Nephron (organoid): Measurements from ENCODE around the gene VAX1.
"Not testable (repeated sequence)": the region's sequence is repeated elsewhere in the genome, so short reads cannot be mapped to it uniquely, and the experiment has no call there.

Experiments
- H3K27ac Mint-ChIP-seq, 3 experiments: 2 replicates each; pipeline ENCODE4 v1.8.0; 2020; ENCODE audit warnings: mixed read lengths in 3 of 3, mild to moderate bottlenecking in 2 of 3, moderate library complexity in 1 of 3
- H3K27me3 Mint-ChIP-seq: 2 replicates; pipeline ENCODE4 v1.8.0; 2021; ENCODE audit warnings: low read depth, mild to moderate bottlenecking, moderate library complexity, mixed read lengths
- H3K36me3 Mint-ChIP-seq: 2 replicates; pipeline ENCODE4 v1.8.0; 2020; ENCODE audit warnings: low read depth, mixed read lengths
- H3K4me1 Mint-ChIP-seq: 2 replicates; pipeline ENCODE4 v1.8.0; 2020; ENCODE audit warnings: mixed read lengths
- H3K4me3 Mint-ChIP-seq, 3 experiments: 2 replicates each; pipeline ENCODE4 v1.8.0; 2020; ENCODE audit warnings: mild to moderate bottlenecking in 3 of 3, mixed read lengths in 3 of 3, moderate library complexity in 2 of 3
- H3K9me3 Mint-ChIP-seq: 2 replicates; pipeline ENCODE4 v1.8.0; 2020; ENCODE audit warnings: mixed read lengths
- TF ChIP-seq, protein P1 (sequence below), 3 experiments: fragments of 200-600 bp; sonication (generic); IDR thresholded peaks; one replicate each; pipeline ENCODE4 v1.5.0; 2021; ENCODE audit warnings: antibody characterized with exemption in 3 of 3; ENCODE audit not compliant: unreplicated experiment in 3 of 3

Gene VAX1

DNA sequence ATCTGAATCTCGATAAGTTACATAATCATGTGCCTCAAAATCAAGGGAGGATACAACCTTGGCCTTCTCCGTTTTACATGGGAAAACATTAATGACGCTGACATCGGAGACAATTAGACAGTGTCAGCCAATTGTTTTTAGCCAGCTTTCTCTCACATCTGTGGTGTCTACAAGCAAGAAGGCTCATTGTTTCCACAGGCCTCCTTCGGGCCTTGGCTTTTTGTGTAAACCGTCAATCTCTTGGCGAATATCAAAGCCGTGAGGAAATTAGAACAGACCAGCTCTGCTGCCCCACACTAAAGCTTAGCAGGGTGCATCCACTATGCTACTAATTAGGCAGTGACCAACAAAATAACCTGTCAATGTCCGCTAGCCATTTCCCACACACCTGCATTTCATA is 43.2 kb downstream of the VAX1 start:
- Mint-ChIP-seq H3K4me3 (no peak overlapping the region), H3K36me3 (no peaks in the 10 kb centered on the region), H3K27me3 (peaks cover 19% of the 10 kb centered on the region), H3K9me3 (no peaks in the 10 kb centered on the region), H3K27ac (no peak overlapping the region), H3K4me1 (peaks cover 13% of the 10 kb centered on the region)
- TF ChIP-seq, protein P1, sequence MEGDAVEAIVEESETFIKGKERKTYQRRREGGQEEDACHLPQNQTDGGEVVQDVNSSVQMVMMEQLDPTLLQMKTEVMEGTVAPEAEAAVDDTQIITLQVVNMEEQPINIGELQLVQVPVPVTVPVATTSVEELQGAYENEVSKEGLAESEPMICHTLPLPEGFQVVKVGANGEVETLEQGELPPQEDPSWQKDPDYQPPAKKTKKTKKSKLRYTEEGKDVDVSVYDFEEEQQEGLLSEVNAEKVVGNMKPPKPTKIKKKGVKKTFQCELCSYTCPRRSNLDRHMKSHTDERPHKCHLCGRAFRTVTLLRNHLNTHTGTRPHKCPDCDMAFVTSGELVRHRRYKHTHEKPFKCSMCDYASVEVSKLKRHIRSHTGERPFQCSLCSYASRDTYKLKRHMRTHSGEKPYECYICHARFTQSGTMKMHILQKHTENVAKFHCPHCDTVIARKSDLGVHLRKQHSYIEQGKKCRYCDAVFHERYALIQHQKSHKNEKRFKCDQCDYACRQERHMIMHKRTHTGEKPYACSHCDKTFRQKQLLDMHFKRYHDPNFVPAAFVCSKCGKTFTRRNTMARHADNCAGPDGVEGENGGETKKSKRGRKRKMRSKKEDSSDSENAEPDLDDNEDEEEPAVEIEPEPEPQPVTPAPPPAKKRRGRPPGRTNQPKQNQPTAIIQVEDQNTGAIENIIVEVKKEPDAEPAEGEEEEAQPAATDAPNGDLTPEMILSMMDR (IDR thresholded peaks at IDR 0.05; ENCODE audit: unreplicated experiment in 3 of 3), result no peak

DNA sequence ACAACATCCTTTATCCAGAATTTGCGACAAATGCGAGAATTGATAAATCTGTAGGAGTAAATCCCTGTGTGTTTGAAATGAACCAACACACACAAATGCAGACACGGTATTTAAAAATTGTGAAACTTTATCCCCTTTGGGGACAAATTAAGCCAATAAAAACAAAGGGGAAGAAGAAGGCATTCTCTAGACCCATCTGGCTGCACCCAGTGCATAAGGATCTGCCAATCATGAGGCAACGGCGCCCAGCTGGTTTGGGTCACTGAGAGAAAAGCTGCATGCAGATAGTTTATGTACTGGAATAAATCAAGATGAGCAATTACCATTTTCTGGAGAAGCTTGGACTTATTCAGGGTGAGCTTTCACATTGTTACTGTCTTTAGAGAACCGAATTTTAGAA is 45.7 kb downstream of the VAX1 start:
- Mint-ChIP-seq H3K36me3 (no peaks in the 10 kb centered on the region), H3K4me1 (peaks cover 13% of the 10 kb centered on the region), H3K9me3 (no peaks in the 10 kb centered on the region), H3K27ac (no peak overlapping the region), H3K27me3 (peaks cover 26% of the 10 kb centered on the region), H3K4me3 (no peak overlapping the region)
- TF ChIP-seq, protein P1 (IDR thresholded peaks at IDR 0.05; ENCODE audit: unreplicated experiment in 3 of 3), result no peak

DNA sequence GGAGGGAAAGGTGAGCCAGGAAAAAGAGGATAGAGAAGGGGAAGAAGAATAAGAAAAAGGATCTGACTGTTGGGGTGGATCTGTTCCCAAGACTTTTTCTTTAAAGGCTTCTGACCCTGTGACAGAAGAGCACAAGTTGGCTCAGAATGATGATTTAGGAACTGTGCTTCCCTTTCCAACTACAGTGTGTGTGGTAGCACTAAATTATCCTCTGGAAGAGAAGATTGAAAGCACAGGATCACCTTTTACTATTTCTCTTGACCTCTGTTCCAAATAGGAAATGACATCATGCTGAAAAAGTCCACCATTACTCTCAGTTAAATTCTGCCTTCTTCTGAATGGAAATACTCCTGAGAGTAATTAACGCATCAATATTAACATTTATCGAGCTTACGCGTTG is 47.2 kb downstream of the VAX1 start:
- Mint-ChIP-seq H3K4me3 (no peak overlapping the region), H3K27ac (no peak overlapping the region), H3K27me3 (peaks cover 21% of the 10 kb centered on the region), H3K36me3 (no peaks in the 10 kb centered on the region), H3K4me1 (peaks cover 13% of the 10 kb centered on the region), H3K9me3 (peaks cover 2% of the 10 kb centered on the region)
- TF ChIP-seq, protein P1 (IDR thresholded peaks at IDR 0.05; ENCODE audit: unreplicated experiment in 3 of 3), result no peak

DNA sequence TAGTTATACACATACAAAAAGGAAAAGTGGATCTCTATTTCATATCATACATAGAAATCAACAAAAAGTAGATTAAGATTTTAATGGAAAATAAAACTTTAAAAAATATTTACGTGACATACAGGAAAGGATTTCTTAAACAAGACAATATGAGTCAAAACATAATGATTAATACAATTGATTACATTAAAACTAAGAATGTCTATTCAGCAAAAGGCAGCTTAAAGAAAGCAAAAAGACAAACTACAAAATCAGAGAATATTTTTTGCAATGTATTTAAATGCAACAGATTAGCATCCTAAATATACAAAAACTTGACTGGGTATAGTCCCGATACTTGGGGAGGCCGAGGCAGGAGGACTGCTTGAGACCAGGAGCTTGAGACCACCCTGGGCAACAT is 50.5 kb downstream of the VAX1 start:
- H3K9me3 Mint-ChIP-seq, result peaks cover 9% of the 10 kb centered on the region
- no peak overlapping the region for H3K27ac Mint-ChIP-seq
- H3K4me1 Mint-ChIP-seq, result peaks cover 11% of the 10 kb centered on the region

DNA sequence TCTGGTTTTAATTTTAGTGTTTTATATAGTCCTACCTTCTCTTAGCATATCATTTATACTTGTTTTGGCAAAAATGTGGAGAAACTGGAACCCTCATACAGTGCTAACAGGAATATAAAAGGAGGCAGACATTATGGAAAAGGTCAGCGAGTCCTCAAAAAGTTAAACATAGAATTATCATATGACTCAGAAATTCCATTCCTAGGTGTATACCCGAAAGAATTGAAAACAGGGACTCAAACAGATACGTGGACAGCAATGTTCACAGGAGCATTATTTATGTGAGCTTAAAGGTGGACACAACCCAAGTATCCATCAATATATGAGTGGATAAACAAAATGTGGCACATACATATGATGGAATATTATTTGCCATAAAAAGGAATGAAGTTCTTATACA is 51.5 kb downstream of the VAX1 start:
- TF ChIP-seq, protein P1 (IDR thresholded peaks at IDR 0.05; ENCODE audit: unreplicated experiment in 3 of 3), result no peak
- H3K4me3 Mint-ChIP-seq, result no peak overlapping the region
- peaks cover 9% of the 10 kb centered on the region for H3K9me3 Mint-ChIP-seq
- H3K36me3 Mint-ChIP-seq, result no peaks in the 10 kb centered on the region
- H3K27ac Mint-ChIP-seq, result no peak overlapping the region
- peaks cover 7% of the 10 kb centered on the region for H3K4me1 Mint-ChIP-seq
- peaks cover 22% of the 10 kb centered on the region for H3K27me3 Mint-ChIP-seq

More for the DNA sequence above, 50.5 kb downstream of the VAX1 start:
- H3K27me3 Mint-ChIP-seq, result peaks cover 22% of the 10 kb centered on the region
- TF ChIP-seq, protein P1 (IDR thresholded peaks at IDR 0.05; ENCODE audit: unreplicated experiment in 3 of 3), result no peak
- H3K4me3 Mint-ChIP-seq, result no peak overlapping the region
- no peaks in the 10 kb centered on the region for H3K36me3 Mint-ChIP-seq

DNA sequence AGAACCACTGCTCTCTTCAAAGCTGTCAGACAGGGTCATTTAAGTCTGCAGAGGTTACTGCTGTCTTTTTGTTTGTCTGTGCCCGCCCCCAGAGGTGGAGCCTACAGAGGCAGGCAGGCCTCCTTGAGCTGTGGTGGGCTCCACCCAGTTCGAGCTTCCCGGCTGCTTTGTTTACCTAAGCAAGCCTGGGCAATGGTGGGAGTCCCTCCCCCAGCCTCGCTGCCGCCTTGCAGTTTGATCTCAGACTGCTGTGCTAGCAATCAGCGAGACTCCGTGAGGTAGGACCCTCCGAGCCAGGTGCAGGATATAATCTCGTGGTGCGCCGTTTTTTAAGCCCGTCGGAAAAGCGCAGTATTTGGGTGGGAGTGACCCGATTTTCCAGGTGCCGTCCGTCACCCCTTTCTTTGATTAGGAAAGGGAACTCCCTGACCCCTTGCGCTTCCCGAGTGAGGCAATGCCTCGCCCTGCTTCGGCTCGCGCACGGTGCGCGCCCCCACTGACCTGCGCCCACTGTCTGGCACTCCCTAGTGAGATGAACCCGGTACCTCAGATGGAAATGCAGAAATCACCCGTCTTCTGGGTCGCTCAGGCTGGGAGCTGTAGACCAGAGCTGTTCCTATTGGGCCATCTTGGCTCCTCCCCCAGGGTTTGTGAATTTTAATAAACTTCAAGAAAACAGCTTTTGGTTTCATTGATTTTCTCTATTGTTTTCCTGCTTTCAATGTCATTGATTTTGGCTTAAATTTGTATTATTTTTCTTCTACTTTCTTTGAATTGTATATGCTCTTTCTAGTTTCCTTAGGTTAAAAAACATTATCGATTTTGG is 53.4 kb downstream of the VAX1 start:
- H3K27ac Mint-ChIP-seq, H3K9me3 Mint-ChIP-seq, H3K4me1 Mint-ChIP-seq, H3K36me3 Mint-ChIP-seq: not testable (repeated sequence)
- H3K27me3 Mint-ChIP-seq, result peaks cover 15% of the 10 kb centered on the region
- peak overlapping the region in 1 of 3 experiments; percentile 31 for H3K4me3 Mint-ChIP-seq
